Mesendoderm (in vitro differentiated cells): ENCODE measurements around the gene PTPRG.
"Not testable (repeated sequence)": the region's sequence is repeated elsewhere in the genome, so short reads cannot be mapped to it uniquely, and the experiment has no call there.

ENCODE experiments used
- DNase-seq: peaks from one replicate; pipeline ENCODE4 v3.0.0; 2013
- H2AK5ac ChIP-seq: 2 replicates; pipeline ENCODE4 v1.6.1; 2013; ENCODE audit warnings: low read length, inconsistent platforms
- H2BK120ac ChIP-seq: 2 replicates; pipeline ENCODE4 v1.6.1; 2013; ENCODE audit warnings: low read depth, mild to moderate bottlenecking, low read length, moderate library complexity, mixed read lengths
- H2BK15ac ChIP-seq: replicated peaks from 2 replicates; pipeline ENCODE4 v1.6.1; 2013; ENCODE audit warnings: low read depth, mild to moderate bottlenecking, moderate library complexity
- H2BK5ac ChIP-seq: 2 replicates; pipeline ENCODE4 v1.6.1; 2013; ENCODE audit warnings: low read length, inconsistent platforms
- H3K18ac ChIP-seq: 2 replicates; pipeline ENCODE4 v1.6.1; 2013; ENCODE audit warnings: mild to moderate bottlenecking, low read length, mixed read lengths
- H3K23ac ChIP-seq: one replicate; pipeline ENCODE4 v1.6.1; 2013; ENCODE audit warnings: low read length
- H3K27ac ChIP-seq: 2 replicates; pipeline ENCODE4 v1.5.1; 2013; ENCODE audit warnings: low read depth, mild to moderate bottlenecking, inconsistent platforms, low read length, moderate library complexity
- H3K27me3 ChIP-seq: 2 replicates; pipeline ENCODE4 v1.6.1; 2013; ENCODE audit warnings: low read length, control low read depth, mild to moderate bottlenecking, inconsistent platforms; ENCODE audit not compliant: insufficient read depth, poor library complexity
- H3K36me3 ChIP-seq: 2 replicates; pipeline ENCODE4 v1.6.1; 2013; ENCODE audit warnings: low read length, inconsistent platforms; ENCODE audit not compliant: control insufficient read depth, insufficient read depth
- H3K4ac ChIP-seq: one replicate; pipeline ENCODE4 v1.6.1; 2013; ENCODE audit warnings: low read depth, mild to moderate bottlenecking, low read length, moderate library complexity
- H3K4me1 ChIP-seq: 2 replicates; pipeline ENCODE4 v1.6.1; 2013; ENCODE audit warnings: low read depth, low read length, inconsistent platforms; ENCODE audit not compliant: control insufficient read depth
- H3K4me2 ChIP-seq: 2 replicates; pipeline ENCODE4 v1.6.1; 2013; ENCODE audit warnings: low read length
- H3K4me3 ChIP-seq: 2 replicates; pipeline ENCODE4 v1.5.1; 2013; ENCODE audit warnings: mild to moderate bottlenecking, low read length
- H3K56ac ChIP-seq: one replicate; pipeline ENCODE4 v1.6.1; 2013; ENCODE audit warnings: low read length
- H3K79me1 ChIP-seq: 2 replicates; pipeline ENCODE4 v1.6.1; 2013; ENCODE audit warnings: low read length, inconsistent platforms
- H3K79me2 ChIP-seq: 2 replicates; pipeline ENCODE4 v1.6.1; 2013; ENCODE audit warnings: mild to moderate bottlenecking, low read length; ENCODE audit not compliant: control insufficient read depth, insufficient read depth
- H3K9ac ChIP-seq: 2 replicates; pipeline ENCODE4 v1.6.1; 2013; ENCODE audit warnings: low read length, inconsistent platforms
- H4K5ac ChIP-seq: one replicate; pipeline ENCODE4 v1.6.1; 2013; ENCODE audit warnings: low read length
- H4K8ac ChIP-seq: one replicate; pipeline ENCODE4 v1.6.1; 2013; ENCODE audit warnings: low read depth, mild to moderate bottlenecking, control low read depth, low read length, moderate library complexity
- WGBS: extraction: QIAGEN DNeasy Blood & Tissue Kit; methylation state at CpG from one replicate; pipeline ENCODE4 v1.1.7; 2013; ENCODE audit warnings: low lambda C conversion rate, missing lambda C conversion rate; ENCODE audit not compliant: insufficient coverage; ENCODE audit errors: extremely low coverage; 5-methylcytosine and 5-hydroxymethylcytosine counted together

PTPRG gene

DNA sequence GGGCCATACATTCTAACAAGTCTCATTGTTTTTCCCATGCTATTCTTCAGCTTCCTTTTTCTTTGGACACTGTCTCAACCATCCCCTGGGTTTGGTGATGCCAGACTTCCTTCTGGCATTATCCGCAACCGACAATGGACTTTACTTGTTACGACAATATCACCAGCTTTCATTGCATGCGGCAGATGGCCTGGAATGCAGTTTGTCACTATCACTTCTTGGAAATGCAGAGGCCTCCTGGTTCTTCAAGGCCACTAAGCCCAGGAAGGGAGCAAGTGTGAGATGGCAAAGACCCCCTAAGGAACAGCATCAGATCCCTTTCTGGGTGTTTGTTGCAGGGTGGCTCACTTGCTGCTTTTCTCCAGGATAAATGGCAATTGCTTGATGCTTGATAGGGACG is 128.6 kb downstream of the PTPRG start:
- no peak overlapping the region for H3K27ac ChIP-seq
- H3K56ac ChIP-seq, result peak overlapping the region; percentile 8
- H4K8ac ChIP-seq, result no peak overlapping the region
- WGBS, result no CpG with 5 or more reads among the region's 5 CpGs
- no peaks in the 10 kb centered on the region for H3K36me3 ChIP-seq
- no peak overlapping the region for H2BK5ac ChIP-seq
- no peak overlapping the region for H3K18ac ChIP-seq
- H3K79me1 ChIP-seq, result peaks cover 22% of the 10 kb centered on the region
- no peak overlapping the region for H3K4ac ChIP-seq
- H3K4me1 ChIP-seq, result peaks cover 49% of the 10 kb centered on the region
- no peak overlapping the region for H2AK5ac ChIP-seq
- no peaks in the 10 kb centered on the region for H3K27me3 ChIP-seq
- no peak overlapping the region for H3K9ac ChIP-seq
- H3K4me3 ChIP-seq, result no peak overlapping the region
- H3K79me2 ChIP-seq, result peaks cover 65% of the 10 kb centered on the region
- H3K23ac ChIP-seq, result no peak overlapping the region
- H2BK120ac ChIP-seq, result no peak overlapping the region
- no peak overlapping the region for H4K5ac ChIP-seq
- H3K4me2 ChIP-seq, result no peak overlapping the region
- H2BK15ac ChIP-seq, result no peak overlapping the region
- peak; percentile 93 for DNase-seq

DNA sequence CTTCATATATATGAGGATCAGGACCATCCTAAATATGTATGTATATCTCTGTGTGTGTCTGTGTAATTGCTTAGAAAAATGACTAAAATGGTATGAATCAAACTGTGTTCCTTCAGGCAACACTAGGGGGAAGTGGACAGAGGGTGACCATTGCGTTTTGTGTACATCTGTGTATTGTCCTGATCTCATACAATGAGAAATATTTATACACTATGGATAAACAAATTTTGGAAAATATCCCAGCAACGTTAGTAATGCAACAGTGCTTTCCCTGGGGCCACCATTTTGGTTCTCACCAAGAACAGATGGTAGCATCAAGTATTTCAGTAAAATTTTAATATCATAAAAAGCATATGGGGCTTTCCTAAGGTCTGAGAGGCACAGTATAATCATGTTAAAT is 130.1 kb downstream of the PTPRG start:
- no peak for DNase-seq
- no peak overlapping the region for H3K4me2 ChIP-seq
- H3K27ac ChIP-seq, result no peak overlapping the region
- H3K56ac ChIP-seq, result no peak overlapping the region
- H4K5ac ChIP-seq, result no peak overlapping the region
- H3K79me2 ChIP-seq, result peaks cover 64% of the 10 kb centered on the region
- H3K4me3 ChIP-seq, result no peak overlapping the region
- H3K27me3 ChIP-seq, result no peaks in the 10 kb centered on the region
- H2BK15ac ChIP-seq, result no peak overlapping the region
- no peak overlapping the region for H2BK120ac ChIP-seq
- peaks cover 18% of the 10 kb centered on the region for H3K79me1 ChIP-seq
- H3K9ac ChIP-seq, result no peak overlapping the region
- no peak overlapping the region for H2BK5ac ChIP-seq
- no peak overlapping the region for H4K8ac ChIP-seq
- no CpG with 5 or more reads among the region's 2 CpGs for WGBS
- H3K36me3 ChIP-seq, result no peaks in the 10 kb centered on the region
- no peak overlapping the region for H3K4ac ChIP-seq
- H3K23ac ChIP-seq, result no peak overlapping the region
- H3K18ac ChIP-seq, result no peak overlapping the region
- H3K4me1 ChIP-seq, result peaks cover 37% of the 10 kb centered on the region
- H2AK5ac ChIP-seq, result no peak overlapping the region

DNA sequence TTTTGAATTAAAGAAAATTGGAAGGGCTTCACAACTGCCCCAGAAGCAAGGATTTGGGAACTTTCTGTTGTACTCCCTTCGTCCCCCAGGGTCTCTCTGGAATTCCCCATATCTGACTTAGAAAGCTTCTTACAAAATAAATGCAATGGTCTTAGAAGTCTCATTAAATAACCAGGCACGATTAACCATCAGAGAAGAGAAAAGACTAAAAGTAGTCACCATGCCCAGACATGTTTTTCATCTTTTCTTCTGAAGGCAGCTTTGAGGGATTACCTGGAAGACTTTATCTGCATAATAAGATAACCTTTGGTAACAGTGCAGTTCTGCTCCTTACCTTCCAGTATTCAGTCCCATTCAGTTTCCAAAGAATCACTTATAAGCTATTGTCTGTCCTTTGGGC is 135.9 kb downstream of the PTPRG start:
- no peak overlapping the region for H3K9ac ChIP-seq
- H3K36me3 ChIP-seq, result no peaks in the 10 kb centered on the region
- H3K4me1 ChIP-seq, result peaks cover 25% of the 10 kb centered on the region
- no peak overlapping the region for H3K4me3 ChIP-seq
- no peak overlapping the region for H2BK120ac ChIP-seq
- WGBS, result no CpG with 5 or more reads among the region's 2 CpGs
- H3K79me1 ChIP-seq, result peaks cover 18% of the 10 kb centered on the region
- H2BK15ac ChIP-seq, result no peak overlapping the region
- H3K23ac ChIP-seq, result no peak overlapping the region
- H2AK5ac ChIP-seq, result no peak overlapping the region
- H3K56ac ChIP-seq, result peak overlapping the region; percentile 17
- no peak overlapping the region for H3K27ac ChIP-seq
- H3K79me2 ChIP-seq, result peaks cover 71% of the 10 kb centered on the region
- no peak overlapping the region for H3K4ac ChIP-seq
- no peak for DNase-seq
- no peak overlapping the region for H3K4me2 ChIP-seq
- H3K27me3 ChIP-seq, result no peaks in the 10 kb centered on the region
- H4K5ac ChIP-seq, result no peak overlapping the region
- H4K8ac ChIP-seq, result no peak overlapping the region
- H2BK5ac ChIP-seq, result no peak overlapping the region
- H3K18ac ChIP-seq, result peak overlapping the region; percentile 64

DNA sequence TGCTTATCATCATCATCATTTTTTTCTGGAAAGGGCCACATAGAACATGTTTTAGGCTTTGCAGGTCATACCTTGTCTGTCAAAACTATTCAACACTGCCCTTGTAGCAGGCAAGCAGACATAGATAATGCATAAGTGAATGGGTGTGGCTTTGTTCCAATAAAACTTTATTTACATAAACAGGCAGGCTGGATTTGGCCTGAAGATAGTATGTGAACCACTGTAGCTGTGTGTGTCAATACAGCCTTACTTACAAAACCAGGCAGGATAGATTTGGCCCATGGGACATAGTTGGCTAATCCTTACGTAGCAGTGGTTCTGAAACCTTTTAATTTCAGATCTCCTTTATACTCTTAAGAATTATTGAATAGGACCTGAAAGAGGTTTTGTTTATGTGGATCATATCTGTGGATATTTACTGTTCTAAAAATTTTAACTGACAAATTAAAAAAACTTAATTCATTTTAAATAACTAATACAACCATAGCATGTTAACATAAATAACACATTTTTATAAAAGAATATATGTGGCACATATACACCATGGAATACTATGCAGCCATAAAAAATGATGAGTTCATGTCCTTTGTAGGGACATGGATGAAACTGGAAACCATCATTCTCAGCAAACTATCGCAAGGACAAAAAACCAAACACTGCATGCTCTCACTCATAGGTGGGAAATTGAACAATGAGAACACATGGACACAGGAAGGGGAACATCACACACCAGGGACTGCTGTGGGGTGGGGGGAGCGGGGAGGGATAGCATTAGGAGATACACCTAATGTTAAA is 137.1 kb downstream of the PTPRG start:
- H4K8ac ChIP-seq, H4K5ac ChIP-seq, H2BK5ac ChIP-seq, H3K27ac ChIP-seq, H3K27me3 ChIP-seq, H3K9ac ChIP-seq, H3K18ac ChIP-seq, H3K23ac ChIP-seq, H3K4ac ChIP-seq, H3K4me3 ChIP-seq, H2BK120ac ChIP-seq, H3K56ac ChIP-seq, H3K36me3 ChIP-seq, H2AK5ac ChIP-seq, H3K4me2 ChIP-seq, H2BK15ac ChIP-seq, DNase-seq: not testable (repeated sequence)
- no CpG with 5 or more reads among the region's 3 CpGs for WGBS
- Histone ChIP-seq H3K79me1 (peaks cover 16% of the 10 kb centered on the region), H3K4me1 (peaks cover 32% of the 10 kb centered on the region), H3K79me2 (peaks cover 77% of the 10 kb centered on the region)

DNA sequence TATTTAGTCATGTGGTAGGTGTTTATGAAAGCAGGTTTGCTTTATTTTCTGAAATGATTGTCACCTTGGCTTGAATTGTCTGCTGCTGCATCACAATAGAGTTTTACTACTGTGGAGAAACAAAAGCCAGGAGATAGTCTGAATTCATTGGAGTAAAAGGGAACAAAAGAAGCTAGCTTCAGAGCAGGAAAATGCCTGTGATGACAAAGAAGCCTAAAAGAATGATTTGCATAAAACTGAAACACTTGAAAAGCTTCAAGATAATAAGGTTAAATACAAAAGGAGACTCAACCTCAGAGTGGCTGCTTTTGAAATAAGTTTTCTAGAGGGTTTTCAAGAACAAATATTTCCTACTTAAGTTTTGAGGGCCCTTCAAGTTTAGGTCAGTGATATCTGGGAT is 138.3 kb downstream of the PTPRG start:
- no peak overlapping the region for H4K5ac ChIP-seq
- H3K23ac ChIP-seq, result no peak overlapping the region
- no peak overlapping the region for H3K56ac ChIP-seq
- H3K79me2 ChIP-seq, result peaks cover 77% of the 10 kb centered on the region
- no peak overlapping the region for H3K4ac ChIP-seq
- no peaks in the 10 kb centered on the region for H3K27me3 ChIP-seq
- no peak overlapping the region for H3K4me2 ChIP-seq
- H3K4me1 ChIP-seq, result peaks cover 38% of the 10 kb centered on the region
- no peak overlapping the region for H3K4me3 ChIP-seq
- H3K36me3 ChIP-seq, result no peaks in the 10 kb centered on the region
- peak; percentile 50 for DNase-seq
- no peak overlapping the region for H2BK5ac ChIP-seq
- H3K9ac ChIP-seq, result no peak overlapping the region
- H2BK120ac ChIP-seq, result no peak overlapping the region
- H3K27ac ChIP-seq, result peak overlapping the region; percentile 46
- peaks cover 16% of the 10 kb centered on the region for H3K79me1 ChIP-seq
- H4K8ac ChIP-seq, result no peak overlapping the region
- H2AK5ac ChIP-seq, result no peak overlapping the region
- H2BK15ac ChIP-seq, result no peak overlapping the region
- H3K18ac ChIP-seq, result peak overlapping the region; percentile 51

DNA sequence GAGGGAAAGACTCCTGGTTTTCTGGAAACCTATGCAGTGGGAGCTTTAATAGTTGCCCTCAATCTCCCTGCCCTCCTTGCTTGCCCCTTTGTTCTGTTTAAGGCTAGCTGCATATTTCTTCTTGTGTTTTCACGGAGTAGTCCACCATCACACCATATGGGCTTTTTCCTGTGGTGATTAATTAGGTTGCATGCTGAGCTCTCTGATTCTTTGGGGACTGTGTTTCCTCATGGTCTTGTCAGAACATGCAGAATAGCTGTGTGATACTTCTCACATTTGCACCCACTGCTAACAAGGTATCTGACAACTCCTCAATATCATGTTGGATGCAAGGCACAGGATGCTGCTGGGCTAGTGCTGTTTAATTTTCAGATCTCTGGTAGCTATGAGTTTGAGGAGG is 139.6 kb downstream of the PTPRG start:
- Histone ChIP-seq H3K4ac (no peak overlapping the region), H4K5ac (no peak overlapping the region), H3K36me3 (no peaks in the 10 kb centered on the region), H2AK5ac (no peak overlapping the region), H3K23ac (no peak overlapping the region), H3K4me2 (no peak overlapping the region), H3K9ac (no peak overlapping the region), H3K18ac (no peak overlapping the region), H3K27ac (no peak overlapping the region), H3K27me3 (no peaks in the 10 kb centered on the region), H3K4me3 (no peak overlapping the region), H4K8ac (no peak overlapping the region), H2BK120ac (no peak overlapping the region), H2BK5ac (no peak overlapping the region), H3K56ac (peak overlapping the region; percentile 8), H3K79me2 (peaks cover 79% of the 10 kb centered on the region), H2BK15ac (no peak overlapping the region), H3K79me1 (peaks cover 19% of the 10 kb centered on the region), H3K4me1 (peaks cover 38% of the 10 kb centered on the region)
- peak; percentile 80 for DNase-seq
- WGBS, result no CpG with 5 or more reads among the region's 1 CpG
